GM19351 (cell line): ENCODE results near the gene MLXIP.

Source experiments
- ATAC-seq: cut with Tn5 transposase; IDR thresholded peaks from one replicate; pipeline ENCODE4 v1.9.1; 2021; ENCODE audit warnings: mild to moderate bottlenecking, moderate library complexity; ENCODE audit not compliant: unreplicated experiment

Gene MLXIP

DNA sequence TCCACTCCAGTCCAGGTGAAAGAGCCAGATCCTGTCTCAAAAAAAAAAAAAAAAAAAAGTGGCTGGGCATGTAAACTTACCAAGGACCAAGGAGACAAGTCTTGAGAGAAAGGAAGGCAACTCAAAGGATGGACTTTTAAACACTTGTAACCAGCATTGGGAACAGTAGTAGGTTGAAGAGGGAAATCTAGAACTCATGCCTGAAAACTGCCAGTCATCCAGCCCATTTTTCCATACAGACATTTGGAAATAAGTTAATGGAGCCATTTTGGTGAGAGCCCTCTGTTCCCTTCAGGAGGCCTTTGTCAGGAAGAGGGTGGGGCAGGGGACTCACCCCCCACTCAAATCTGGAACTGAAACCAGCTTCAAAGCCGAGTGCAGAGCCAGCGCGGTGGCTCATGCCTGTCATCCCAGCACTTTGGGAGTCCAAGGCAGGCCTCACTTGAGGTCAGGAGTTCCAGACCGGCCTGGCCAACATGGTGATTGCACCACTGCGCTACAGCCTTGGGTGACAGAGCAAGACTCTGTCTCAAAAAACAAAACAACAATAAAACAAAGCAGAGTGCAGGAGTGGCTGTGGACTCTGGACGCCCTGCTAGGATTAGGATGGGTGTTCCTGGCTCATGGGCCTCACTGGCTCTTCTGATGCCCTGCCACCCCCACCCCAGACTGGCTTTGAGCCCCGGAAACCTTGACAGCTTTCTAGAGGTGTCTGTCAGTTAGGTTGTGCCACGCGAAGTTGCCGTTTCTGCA, 1.6 kb upstream of the MLXIP start:
- ATAC-seq, result no peak

DNA sequence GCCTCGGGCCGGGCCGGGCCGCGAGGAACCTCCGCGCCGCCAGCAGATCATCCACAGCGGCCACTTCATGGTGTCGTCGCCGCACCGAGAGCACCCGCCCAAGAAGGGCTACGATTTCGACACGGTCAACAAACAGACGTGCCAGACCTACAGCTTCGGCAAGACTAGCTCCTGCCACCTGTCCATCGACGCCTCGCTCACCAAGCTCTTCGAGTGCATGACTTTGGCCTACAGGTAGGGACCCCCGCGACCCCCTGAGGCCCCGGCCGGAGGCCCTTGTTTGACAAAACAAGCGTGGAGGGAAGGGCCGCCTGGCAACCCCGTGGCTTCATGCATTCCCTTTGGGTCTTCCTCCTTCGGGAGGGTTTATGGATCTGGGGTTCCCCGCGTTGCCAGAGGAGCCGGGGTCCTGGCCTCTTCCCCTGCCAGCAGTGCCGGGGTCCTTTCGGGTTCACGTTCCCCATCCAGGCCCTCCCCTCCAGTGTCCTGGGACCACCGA, 526 bp downstream of the MLXIP start:
- peak; percentile 7 for ATAC-seq

DNA sequence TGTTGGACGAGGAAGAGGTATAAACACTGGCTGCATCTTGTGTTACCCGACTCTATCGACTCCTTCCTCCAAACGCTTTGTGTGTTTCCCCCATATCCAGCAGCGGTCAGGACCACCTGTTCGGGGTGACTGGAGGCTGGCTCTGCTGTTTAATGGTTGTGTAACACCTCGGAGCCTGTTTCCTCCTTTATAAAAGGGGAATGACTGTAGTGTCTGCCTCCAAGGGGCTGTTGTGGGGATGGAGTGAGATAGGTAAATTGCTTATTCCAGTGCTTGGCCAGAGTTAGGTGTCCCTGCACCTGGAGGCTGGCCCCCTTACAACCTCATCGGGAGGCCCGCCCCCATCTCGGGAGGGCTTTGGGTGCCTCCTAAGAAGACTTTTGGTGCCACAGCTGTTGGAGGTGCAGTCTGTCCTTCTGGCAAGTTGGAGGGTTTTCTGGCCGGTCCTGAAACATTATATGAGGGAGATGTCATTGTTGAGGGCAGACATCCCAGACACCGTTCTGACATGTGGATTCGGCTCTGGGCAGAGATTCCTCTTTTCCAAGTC, 1.1 kb downstream of the MLXIP start:
- no peak for ATAC-seq

DNA sequence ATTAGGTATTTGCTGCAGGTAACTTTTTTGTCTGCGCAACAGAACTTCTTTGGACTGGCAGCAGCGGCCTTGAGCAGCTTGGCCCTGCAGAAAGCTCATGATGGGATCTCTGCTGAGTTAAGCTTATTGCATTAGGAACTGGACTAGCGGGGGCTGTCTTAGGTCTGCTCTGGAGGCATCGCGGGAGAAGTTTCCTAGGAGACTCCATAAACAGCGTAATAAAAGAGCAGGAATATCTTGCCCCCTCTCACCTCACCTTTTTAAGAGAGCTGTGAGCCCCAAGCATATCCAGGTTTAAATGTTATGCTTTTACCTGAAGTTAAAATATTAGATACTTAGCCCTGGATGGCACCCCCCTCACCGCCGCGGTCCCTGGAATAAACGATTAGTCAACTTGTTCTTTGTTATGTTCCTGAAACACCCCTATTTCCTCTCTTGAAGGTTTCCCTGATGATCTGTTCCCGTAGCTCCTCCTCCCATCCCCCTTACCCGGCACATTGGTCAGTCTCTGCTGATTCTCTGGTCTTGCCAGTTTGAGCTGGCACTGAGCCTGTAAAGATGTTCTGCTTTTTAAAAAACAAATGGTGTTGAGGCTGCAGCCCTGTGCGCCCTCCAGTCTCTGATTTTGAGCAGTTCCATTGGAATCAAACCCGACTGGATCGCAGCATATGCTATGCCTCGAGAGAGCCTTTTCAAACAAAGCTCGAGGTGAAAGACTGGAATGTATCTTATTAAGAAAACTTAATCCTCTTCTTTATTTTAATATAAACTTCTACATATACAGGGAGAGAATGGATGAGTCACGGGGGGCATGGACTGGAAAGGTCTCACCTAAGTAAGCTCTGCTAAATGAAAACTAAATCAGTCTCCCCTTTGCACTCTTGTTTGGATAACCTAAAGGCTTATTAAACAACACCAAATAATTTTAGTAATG, 1.9 kb downstream of the MLXIP start:
- ATAC-seq, result no peak

DNA sequence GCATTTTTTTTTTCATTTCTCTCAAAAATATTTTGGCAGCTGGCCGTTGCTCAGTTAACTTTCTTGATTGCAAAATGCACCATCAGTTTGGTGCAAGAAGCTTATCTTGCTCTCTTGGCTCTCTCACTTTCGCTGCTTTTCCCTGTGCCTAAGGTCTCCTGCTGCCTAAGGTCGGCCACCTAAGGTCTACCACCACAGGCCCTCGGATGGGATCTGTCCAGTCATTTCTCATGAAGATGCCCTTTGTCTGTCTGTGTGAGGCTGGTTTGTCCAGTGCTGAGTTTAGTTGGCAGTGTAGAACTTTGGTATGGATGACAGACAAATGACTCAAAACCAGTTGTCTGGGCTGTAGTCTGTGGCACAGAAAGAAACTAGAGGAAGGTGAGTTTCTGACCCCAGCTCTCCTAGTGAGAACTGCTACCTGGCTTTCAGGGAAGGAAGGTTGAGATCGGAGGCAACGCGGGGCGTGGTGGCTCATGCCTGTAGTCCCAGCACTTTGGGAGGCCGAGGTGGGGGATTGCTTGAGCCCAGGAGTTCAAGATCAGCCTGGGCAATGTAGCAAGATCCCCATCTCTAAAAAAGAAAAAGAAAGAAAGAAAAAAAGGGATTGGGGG, 2.6 kb downstream of the MLXIP start:
- ATAC-seq, result no peak

DNA sequence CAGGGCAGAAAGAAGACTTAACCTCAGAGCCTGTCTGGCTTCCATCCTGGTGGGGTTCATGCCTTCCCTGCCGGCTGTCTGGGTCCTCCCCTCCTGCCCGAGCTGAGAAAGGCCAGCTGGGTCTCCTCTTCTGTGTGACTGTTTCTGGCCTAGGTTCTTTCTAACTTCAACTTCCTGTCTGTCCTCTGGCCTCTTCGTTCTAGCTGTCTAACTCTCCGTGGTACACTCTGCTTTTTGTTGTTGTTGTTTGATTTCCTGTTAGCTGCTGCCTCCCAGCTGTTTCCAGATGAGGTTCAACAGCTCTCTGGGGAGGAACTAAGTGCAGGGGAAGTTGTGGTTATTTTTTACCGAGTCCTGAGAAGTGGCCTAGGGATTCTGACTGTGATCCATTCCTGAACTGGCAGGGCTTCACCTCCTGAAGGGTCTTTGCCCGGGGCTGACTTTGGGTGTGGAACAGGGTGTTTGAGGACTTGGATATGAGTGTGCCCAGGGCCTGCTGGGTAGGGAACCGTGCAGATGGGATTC, 3.2 kb downstream of the MLXIP start:
- peak; percentile 26 for ATAC-seq

DNA sequence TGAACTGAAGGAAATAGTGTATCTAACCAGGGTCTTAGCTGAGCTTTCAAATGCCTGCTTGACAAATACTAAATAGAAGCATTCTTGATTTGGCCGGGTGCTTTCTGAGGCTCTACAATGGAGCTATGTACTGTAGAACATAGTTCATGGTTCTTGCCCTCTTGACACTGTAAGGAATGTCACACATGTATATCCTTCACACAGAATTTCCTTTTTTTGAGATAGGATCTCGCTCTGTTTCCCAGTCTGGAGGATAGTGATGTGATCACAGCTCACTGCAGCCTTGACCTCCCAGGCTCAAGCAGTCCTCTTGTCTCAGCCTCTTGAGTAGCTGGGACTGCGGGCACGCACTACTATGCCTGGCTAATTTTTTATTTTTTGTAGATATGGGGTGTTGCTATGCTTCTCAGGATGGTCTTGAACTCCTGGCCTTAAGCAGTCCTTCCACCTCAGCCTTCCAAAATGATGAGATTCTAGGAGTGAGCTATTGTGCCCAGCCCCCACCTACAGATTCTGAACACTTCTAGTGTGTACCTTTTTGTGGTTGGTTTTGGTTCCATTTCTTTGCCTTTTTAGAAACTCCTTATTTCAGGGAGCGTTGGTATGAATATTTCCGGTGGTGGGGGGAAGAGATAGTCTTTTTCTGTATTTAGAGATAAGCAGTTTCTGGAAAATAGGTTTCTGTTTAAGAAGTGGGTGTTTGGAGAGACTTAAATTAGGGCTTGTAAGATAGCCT, 4.2 kb downstream of the MLXIP start:
- no peak for ATAC-seq

DNA sequence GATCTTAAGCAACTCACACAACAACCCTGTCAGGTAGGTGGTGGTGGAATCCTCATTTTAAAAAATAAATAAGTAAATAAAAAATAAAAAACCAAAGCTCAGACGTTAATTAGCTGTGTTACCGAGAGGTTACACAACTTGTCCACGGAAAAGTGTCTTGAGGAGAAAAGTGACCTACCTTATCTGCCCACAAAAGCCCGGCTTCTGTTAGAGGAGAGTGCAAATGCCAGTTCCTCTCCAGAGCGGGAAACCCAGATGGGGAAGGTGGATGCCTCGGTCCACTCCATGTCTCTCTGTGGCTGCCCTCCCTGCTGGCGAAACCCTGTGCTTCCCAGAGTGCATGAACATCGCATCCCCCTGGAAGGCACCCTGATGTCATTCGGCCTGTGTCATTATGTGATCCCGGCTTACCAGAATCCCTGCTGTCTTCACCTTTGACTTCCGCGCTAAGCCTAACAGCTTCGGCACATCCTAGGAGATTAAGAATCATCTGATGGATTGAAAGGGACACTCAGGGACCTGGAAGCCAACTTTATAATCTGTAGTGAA, 6.4 kb downstream of the MLXIP start:
- ATAC-seq, result no peak

DNA sequence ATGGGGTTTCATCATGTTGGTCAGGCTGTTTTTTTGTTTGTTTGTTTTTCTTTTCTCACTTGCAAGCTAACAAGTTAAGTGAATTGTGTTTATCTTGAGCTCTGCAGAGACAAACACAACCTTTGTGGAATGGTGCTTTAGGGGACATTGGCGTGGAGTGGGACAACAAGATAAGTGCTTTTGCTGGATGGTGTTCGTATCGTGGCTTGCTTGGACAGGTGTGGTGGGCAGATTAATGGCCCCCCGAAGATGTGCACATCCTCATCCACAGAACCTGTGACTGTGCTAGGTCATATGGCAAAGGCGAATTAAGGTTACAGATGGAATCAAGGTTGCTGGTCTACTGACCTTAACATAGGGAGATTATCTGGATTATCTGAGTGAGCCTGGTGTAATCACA, 7.0 kb downstream of the MLXIP start:
- no peak for ATAC-seq

DNA sequence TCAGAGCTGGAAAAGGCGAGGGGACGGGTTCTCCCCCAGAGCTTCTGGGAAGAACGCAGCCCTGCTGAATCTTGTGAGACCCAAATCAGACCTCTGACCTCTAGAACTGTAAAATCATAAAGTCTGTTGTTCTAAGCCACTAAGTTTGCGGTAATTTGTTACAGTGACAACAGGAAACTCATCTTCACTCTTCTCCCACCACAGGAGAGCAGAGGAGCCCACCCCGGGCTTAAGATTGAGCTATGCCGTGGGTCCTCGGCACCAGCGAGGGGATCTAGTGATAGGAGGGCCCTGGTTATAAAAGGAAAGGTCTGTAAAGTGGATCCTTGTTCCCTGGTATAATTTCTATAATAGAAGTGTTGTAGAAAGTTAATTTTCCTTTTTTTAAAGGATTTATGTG, 7.6 kb downstream of the MLXIP start:
- ATAC-seq, result no peak

DNA sequence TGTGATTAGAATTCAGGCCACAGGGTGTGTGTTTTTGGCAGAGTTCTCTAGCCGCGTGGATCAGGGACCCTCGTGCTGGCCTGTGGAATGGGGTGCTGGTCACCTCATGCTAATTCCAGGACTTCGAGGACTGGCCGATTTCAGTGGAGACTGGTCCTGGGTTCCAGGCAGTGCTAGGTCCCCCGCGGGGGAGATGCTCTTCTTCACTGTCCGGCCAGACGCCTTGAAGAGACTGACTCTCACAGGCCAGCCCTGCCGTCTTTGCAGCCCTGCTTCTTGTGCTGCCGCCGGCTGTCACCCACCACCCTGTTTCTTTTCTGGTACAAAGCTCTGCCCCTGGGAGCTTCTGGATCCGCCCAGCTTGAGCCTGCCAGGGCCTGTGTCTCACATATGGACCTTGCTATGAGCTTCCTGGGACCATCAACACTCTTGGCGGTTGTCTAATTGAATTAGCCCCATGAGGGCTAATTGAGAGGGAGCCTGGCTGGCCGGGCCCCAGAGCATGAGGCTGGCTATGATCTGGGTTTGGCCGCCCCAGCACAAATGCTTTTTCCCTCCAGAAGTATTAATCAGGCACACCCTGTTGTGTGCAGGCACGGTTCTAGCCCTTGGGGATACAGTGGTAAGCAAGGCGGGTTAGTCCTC, 8.2 kb downstream of the MLXIP start:
- no peak for ATAC-seq

DNA sequence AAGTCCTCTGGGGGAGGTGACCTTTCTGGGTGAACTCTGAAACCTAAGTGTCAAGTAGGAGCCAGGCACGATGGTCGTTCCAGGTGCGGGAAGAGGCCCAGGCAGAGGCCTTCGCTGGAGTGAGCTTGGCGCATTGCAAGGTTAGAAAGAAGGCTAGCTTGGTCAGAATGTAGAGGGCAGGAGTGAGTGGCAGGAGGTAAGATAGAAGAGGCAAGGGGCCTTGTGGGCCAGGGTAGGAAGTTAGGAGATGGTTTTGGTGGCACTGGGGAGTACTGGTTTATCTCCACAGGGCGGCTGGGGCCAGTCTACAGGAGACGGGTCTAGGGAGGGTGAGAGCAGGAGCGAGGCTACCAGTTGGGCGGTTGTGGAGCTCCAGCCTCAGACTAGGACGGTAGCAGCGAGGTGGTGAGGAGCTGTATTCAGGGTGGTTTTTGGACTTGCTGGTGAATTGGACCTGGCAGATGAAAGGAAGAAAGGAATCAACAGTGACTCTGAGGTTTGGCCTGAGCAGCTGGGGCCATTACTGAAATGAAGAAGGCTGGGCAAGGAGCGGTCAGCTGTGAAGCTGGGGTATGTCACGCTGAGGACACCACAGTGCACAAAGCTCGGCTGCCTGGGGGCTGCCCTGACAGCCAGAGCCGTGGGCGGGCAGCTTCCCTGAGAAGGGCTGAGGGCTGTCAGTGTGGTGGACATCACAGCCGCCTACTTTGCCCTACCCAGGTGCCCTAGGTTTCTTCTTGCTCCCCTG, 9.0 kb downstream of the MLXIP start:
- no peak for ATAC-seq

DNA sequence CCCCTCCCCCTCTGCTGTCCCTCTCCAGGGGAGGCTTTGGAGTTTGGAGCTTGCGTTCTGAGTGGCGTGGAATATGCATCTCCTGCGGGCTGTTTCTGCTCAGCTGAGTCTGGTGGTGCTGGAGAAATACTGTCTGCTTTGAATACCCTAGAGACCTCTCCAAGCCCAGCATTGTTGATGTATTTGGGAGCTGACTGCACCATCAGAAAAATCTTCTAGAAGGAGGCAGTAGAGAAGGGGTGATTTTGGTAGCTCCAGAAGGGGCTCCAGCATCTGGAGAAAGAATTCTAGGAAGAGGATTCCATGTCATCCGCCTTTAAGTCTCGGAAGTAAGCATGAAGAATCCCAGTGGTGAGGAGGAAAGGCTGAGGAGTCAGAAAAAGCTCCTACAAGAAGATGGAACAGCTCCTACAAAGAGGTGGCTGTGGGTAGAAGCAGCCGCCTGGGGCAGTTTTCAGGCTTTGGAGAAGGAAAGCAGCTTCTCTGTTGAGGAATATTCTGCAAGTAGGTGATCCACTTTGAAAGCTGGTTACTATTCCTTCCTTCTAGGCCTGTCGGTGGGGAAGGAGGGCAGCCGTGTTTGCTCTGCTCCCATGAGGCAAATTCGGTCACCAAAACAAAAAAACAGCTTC, 9.7 kb downstream of the MLXIP start:
- ATAC-seq, result no peak

DNA sequence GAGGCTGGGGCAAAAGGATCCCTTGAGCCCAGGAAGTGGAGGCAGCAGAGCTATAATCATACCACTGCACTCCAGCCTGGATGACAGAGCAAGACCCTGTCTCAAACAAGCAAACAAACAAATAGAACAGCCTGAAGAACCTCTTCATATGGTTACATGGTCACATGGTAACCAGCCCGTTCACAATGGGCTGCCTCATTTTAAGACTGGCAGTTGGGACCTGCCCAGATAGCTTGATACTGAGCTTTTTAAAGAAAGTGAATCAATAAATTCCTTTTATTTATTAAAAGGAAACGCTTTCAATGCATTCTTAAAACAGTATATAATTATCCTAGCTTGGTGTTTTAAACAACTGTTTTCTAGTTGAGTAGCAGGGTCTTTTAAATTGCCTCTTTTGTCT, 10.5 kb downstream of the MLXIP start:
- no peak for ATAC-seq

DNA sequence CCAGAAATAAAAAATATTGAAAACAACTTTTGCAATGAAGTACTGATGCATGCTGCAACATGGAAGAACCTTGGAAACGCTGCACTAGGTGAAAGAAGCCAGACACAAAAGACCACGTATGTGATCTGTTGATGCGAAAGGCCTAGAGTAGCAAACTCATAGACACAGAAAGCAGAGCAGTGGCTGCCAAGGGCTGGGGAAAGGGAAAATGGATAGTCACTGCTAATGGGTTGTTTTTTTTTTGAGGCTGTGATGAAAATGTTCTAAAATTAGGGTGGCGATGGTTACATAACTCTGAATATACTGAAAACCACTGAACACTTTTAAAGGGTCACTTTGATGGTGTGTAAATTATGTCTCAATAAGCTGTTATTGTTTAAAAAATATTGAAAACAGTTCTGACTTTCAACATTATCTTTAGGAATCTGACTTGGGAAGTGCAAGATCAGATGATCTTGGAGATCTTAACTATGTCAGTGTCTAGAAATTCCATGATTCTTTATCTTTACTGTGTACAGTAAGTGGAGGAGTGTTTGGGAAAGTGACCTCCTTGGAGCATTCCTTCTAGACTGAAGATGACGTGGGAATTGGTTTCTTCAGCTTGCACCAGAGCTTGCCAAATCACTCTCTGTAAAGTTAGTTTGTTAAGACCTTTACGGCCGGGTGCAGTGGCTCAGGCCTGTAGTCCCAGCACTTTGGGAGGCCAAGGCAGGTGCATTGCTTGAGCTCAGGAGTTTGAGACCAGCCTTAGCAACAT, 12.4 kb downstream of the MLXIP start:
- ATAC-seq, result no peak

DNA sequence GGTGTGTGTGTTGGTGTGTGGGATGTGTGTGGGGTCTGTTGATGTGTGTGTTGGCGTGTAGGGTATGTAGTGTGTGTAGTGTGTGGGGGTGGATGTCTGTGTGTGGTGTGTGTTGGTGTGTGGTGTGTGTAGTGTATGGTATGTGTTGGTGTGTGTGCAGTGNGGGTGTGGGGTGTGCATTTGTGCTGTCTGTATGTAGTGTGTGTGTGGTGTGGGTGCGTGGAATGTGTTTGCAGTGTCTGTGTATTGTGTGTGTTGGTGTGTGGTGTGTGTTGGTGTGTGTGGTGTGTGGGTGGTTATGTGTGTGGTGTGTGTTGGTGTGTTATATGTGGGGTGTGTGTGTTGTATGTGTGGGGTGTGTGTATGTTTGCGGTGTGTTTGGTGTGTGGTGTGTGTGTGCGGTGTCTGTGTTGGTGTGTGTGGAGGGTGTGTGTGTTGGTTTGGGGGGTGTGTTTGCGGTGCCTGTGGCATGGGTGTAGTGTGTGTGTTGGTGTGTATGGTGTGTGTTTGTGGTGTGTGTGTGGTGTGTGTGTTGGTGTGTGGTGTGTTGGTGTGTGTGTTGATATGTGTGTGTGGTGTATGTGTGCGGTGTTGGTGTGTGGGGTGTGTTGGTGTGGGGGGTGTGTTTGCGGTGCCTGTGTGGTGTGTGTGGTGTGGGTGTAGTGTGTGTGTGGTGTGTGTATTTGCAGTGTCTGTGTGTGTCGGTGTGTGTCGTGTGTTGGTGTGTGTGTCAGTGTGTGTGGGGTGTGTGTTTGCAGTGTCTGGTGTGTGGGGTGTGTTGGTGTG, 14.7 kb downstream of the MLXIP start:
- ATAC-seq, result no peak
